Measurements from ENCODE around the gene UBE2E1.

Gene UBE2E1

GRCh38 chr3:23831517-23832394 lies 26.0 kb downstream of the UBE2E1 start:
- in situ Hi-C loops (cut with HindIII; ENCODE audit: low sequenced_read_pairs), result no loop called here

GRCh38 chr3:23832523-23832922 lies 26.8 kb downstream of the UBE2E1 start:
- TF ChIP-seq CTCF (IDR thresholded peaks at IDR 0.05; ENCODE audit: low read depth, low read length), result no peak
- H3K4me3 ChIP-seq (ENCODE audit: low read depth, low read length), result no peak overlapping the region
- DNase-seq (ENCODE audit: low read depth, low spot score), result no peak
- in situ Hi-C loops (cut with HindIII; ENCODE audit: low sequenced_read_pairs), result no loop called here

More at GRCh38 chr3:23831517-23832394, 26.0 kb downstream of the UBE2E1 start:
- H3K4me3 ChIP-seq (ENCODE audit: low read depth, low read length), result no peak overlapping the region
- no peak for DNase-seq (ENCODE audit: low read depth, low spot score)
- no peak for TF ChIP-seq CTCF (IDR thresholded peaks at IDR 0.05; ENCODE audit: low read depth, low read length)

DNA sequence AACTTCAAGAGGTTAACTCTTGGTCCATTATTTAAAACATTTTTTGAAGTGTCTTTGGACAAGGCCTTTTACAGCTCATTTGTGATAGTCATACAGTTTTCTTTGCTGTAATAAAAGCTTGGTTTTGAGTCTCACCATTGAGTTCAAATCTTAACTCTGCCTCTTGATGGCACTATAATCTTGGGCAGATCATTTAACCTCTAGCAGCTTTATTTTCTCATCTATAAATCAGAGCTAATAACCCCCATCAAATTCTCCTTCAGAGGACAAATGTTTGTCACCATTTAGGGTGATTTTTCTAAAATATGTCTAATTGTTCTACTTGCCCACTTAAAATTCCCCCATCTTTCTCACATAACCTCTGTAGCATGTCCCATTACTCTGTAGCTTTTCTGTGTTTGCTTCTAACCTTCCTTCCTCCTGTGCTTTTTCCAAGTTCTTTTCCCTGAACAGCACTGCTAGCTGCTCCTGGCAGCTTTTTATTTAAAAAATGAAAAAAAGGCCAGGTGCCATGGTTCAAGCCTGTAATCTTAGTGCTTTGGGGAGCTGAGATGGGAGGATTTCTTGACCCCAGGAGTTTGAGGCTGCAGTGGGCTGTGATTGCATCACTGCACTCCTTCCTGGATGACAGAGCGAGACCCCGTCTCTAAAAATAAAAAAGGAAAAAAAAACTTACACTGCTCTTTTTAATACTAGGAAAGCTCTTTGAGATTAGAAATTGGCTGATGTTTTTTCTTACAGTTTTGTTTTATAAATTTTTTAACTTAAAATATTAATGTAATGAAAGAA lies 28.5 kb downstream of the UBE2E1 start:
- in situ Hi-C loops (cut with HindIII; ENCODE audit: low sequenced_read_pairs), result no loop called here
- DNase-seq (ENCODE audit: low read depth, low spot score), result no peak
- H3K4me3 ChIP-seq (ENCODE audit: low read depth, low read length), result no peak overlapping the region
- TF ChIP-seq CTCF (IDR thresholded peaks at IDR 0.05; ENCODE audit: low read depth, low read length), result no peak

GRCh38 chr3:23835087-23835486 lies 29.3 kb downstream of the UBE2E1 start:
- DNase-seq (ENCODE audit: low read depth, low spot score), result no peak
- no peak overlapping the region for H3K4me3 ChIP-seq (ENCODE audit: low read depth, low read length)
- in situ Hi-C loops (cut with HindIII; ENCODE audit: low sequenced_read_pairs), result no loop called here
- no peak for TF ChIP-seq CTCF (IDR thresholded peaks at IDR 0.05; ENCODE audit: low read depth, low read length)

- in situ Hi-C loops (cut with HindIII; ENCODE audit: low sequenced_read_pairs), result no loop called here
Observed at GRCh38 chr3:23835802-23836201, 30.0 kb downstream of the UBE2E1 start.

More at GRCh38 chr3:23835802-23836201, 30.0 kb downstream of the UBE2E1 start:
- TF ChIP-seq CTCF (IDR thresholded peaks at IDR 0.05; ENCODE audit: low read depth, low read length), result no peak
- H3K4me3 ChIP-seq (ENCODE audit: low read depth, low read length), result no peak overlapping the region
- no peak for DNase-seq (ENCODE audit: low read depth, low spot score)

Measured in astrocyte of the spinal cord (primary cell).